ENCODE measurements around the gene PSTPIP1.

- TF ChIP-seq CTCF (IDR thresholded peaks at IDR 0.05; ENCODE audit: insufficient read depth, low read depth, low read length): no peak
- no peak for TF ChIP-seq EZH2 (IDR thresholded peaks at IDR 0.05; ENCODE audit: insufficient read depth, low read length)
Observed at GRCh38 chr15:77085297-77085696, 90.4 kb downstream of the PSTPIP1 start.
